ENCODE measurements around the gene LMOD2. TPM values are rescaled to one million over a fixed set of nuclear protein-coding genes. Genes with fewer than 3 reads are reported as not detected.

The LMOD2 gene
- total RNA-seq, 1 experiment from 2014 or later = not detected

GRCh38 chr7:123637878-123638277 lies 17.8 kb upstream of the LMOD2 start:
- no peaks in the 10 kb centered on the region for H3K36me3 ChIP-seq (ENCODE audit: control insufficient read depth in 1 of 2, insufficient read depth in 2 of 2, low read length in 2 of 2)
- no peak overlapping the region for H2AFZ ChIP-seq (ENCODE audit: low read depth, low read length, poor library complexity, severe bottlenecking)
- no peak overlapping the region for H3K27ac ChIP-seq (ENCODE audit: low read depth, low read length)
- no peaks in the 10 kb centered on the region for H3K79me2 ChIP-seq (ENCODE audit: insufficient read depth, low read length)
- DNase-seq (ENCODE audit: low read depth, low spot score) = no peak
- ChIA-PET CTCF (interaction anchor here (1.1 to 3.0 kb wide), 5 partner anchors 13 to 235 kb away, joined by 3 to 23 read pairs (median 9); no protein-coding TSS in a partner anchor), POLR2A (interaction anchor here (0.7 kb wide), 1 partner anchor 43 kb away, joined by 3 read pairs; no protein-coding TSS in a partner anchor), RAD21 (ENCODE audit: low non-redundant PET in 1 of 2, low total read pairs in 2 of 2, uncharacterized antibody in 2 of 2, unreplicated experiment in 2 of 2) (no interaction called here)
- no peak for TF ChIP-seq RAD21 (IDR thresholded peaks at IDR 0.05; ENCODE audit: low read depth)
- no peak for TF ChIP-seq ZNF274 (IDR thresholded peaks at IDR 0.05; ENCODE audit: low read depth, low read length)
- TF ChIP-seq EGR1 (IDR thresholded peaks at IDR 0.05; ENCODE audit: low read depth) = no peak
- no peak for TF ChIP-seq CBX3 (IDR thresholded peaks at IDR 0.05; ENCODE audit: low read depth)
- TF ChIP-seq ATF3 (IDR thresholded peaks at IDR 0.05) = no peak
- no peak for TF ChIP-seq ZBTB33 (IDR thresholded peaks at IDR 0.05; ENCODE audit: extremely low read depth, insufficient replicate concordance, low read length)
- TF ChIP-seq FOSL1 (IDR thresholded peaks at IDR 0.05; ENCODE audit: low read depth) = no peak
- TF ChIP-seq ZFX (IDR thresholded peaks at IDR 0.05) = no peak
- TF ChIP-seq TCF7L2 (IDR thresholded peaks at IDR 0.05; ENCODE audit: borderline replicate concordance, extremely low read depth, insufficient read depth, insufficient read length) = no peak
- no peak for TF ChIP-seq CTCF (IDR thresholded peaks at IDR 0.05 in 2 of 3, conservative IDR thresholded peaks at IDR 0.05 in 1 of 3; ENCODE audit: borderline replicate concordance in 1 of 3, insufficient read depth in 1 of 3, low read depth in 2 of 3, low read length in 2 of 3)
- TF ChIP-seq EZH2phosphoT487 (IDR thresholded peaks at IDR 0.05; ENCODE audit: borderline replicate concordance) = no peak
- no peaks in the 10 kb centered on the region for H3K9me3 ChIP-seq (ENCODE audit: control insufficient read depth in 1 of 2, insufficient read depth in 1 of 2, low read depth in 1 of 2, low read length in 2 of 2)
- no peaks in the 10 kb centered on the region for H3K27me3 ChIP-seq (ENCODE audit: insufficient read depth, low read length)
- BruUV-seq (replicated peaks) = no TSS peak
- no peak for ATAC-seq
- H4K20me1 ChIP-seq (ENCODE audit: insufficient read depth) = no peaks in the 10 kb centered on the region
- no peaks in the 10 kb centered on the region; the same call in 1 of the 2 replicates for H3K9me2 ChIP-seq (ENCODE audit: insufficient read depth)
- H3K4me1 ChIP-seq (ENCODE audit: control insufficient read depth in 1 of 2, insufficient read depth in 2 of 2, low read length in 2 of 2) = peaks cover 0 to 8% of the 10 kb centered on the region in 2 experiments; a peak in 1 of 4 replicates
- intact Hi-C loops (cut with micrococcal nuclease) = loop anchor here (5.0 to 10.0 kb wide), 2 partner anchors 64 to 143 kb away; no protein-coding TSS in a partner anchor
- no peak overlapping the region for H3K4me2 ChIP-seq (ENCODE audit: low read length)
- no peak overlapping the region for H3K4me3 ChIP-seq (replicated peaks in 1 of 2; ENCODE audit: low read depth in 1 of 2, low read length in 2 of 2)
- no peak overlapping the region for H3K9ac ChIP-seq (ENCODE audit: low read length)

Data from HCT116 (cell line).